PFSK-1 (cell line): Measurements from ENCODE around the gene FAM9C.

ENCODE experiments used
- FOXP2 ChIP-seq: optimal IDR thresholded peaks from 2 replicates; pipeline ENCODE3; 2011; ENCODE audit warnings: borderline replicate concordance, control low read depth, inconsistent platforms; ENCODE audit not compliant: insufficient read depth; ENCODE audit errors: extremely low read length, extremely low read depth
- POLR2AphosphoS5 ChIP-seq: IDR thresholded peaks from 2 replicates; pipeline ENCODE4 v1.6.1; 2012; ENCODE audit warnings: low read depth, mild to moderate bottlenecking, control low read depth, low read length, moderate library complexity
- REST ChIP-seq, 2 experiments: IDR thresholded peaks; 2 replicates each; pipeline versions ENCODE4 v1.6.1 to v1.8.0; 2011 to 2012; ENCODE audit warnings: low read depth in 2 of 2, low read length in 2 of 2, control low read depth in 1 of 2, inconsistent platforms in 1 of 2, mild to moderate bottlenecking in 1 of 2, moderate library complexity in 1 of 2; ENCODE audit not compliant: insufficient read depth in 1 of 2
- SIN3A ChIP-seq: IDR thresholded peaks from 2 replicates; pipeline ENCODE4 v1.6.1; 2012; ENCODE audit warnings: mild to moderate bottlenecking, low read length, moderate library complexity, borderline replicate concordance; ENCODE audit not compliant: insufficient read depth
- TAF1 ChIP-seq: IDR thresholded peaks from 2 replicates; pipeline ENCODE4 v1.6.1; 2012; ENCODE audit warnings: low read length, control low read depth, borderline replicate concordance; ENCODE audit not compliant: insufficient read depth

Gene FAM9C

GRCh38 chrX:13023567-13023966, 20.9 kb downstream of the FAM9C start:
- TF ChIP-seq FOXP2: no peak
- TF ChIP-seq POLR2AphosphoS5: no peak
- no peak for TF ChIP-seq TAF1
- no peak for TF ChIP-seq REST (IDR thresholded peaks at IDR 0.05; ENCODE audit: insufficient read depth in 1 of 2, low read depth in 2 of 2, low read length in 2 of 2)
- no peak for TF ChIP-seq SIN3A

- TF ChIP-seq SIN3A (no peak), POLR2AphosphoS5 (no peak), FOXP2 (no peak), REST (IDR thresholded peaks at IDR 0.05; ENCODE audit: insufficient read depth in 1 of 2, low read depth in 2 of 2, low read length in 2 of 2) (no peak), TAF1 (no peak)
Observed at GRCh38 chrX:13022926-13023325, 21.5 kb downstream of the FAM9C start.

- TF ChIP-seq FOXP2 (no peak), REST (IDR thresholded peaks at IDR 0.05; ENCODE audit: insufficient read depth in 1 of 2, low read depth in 2 of 2, low read length in 2 of 2) (no peak), POLR2AphosphoS5 (no peak), SIN3A (no peak), TAF1 (no peak)
Observed at GRCh38 chrX:13015536-13016236, 28.7 kb downstream of the FAM9C start.

GRCh38 chrX:13014111-13015096, 30.0 kb downstream of the FAM9C start:
- TF ChIP-seq SIN3A (no peak), FOXP2 (no peak), POLR2AphosphoS5 (no peak), REST (IDR thresholded peaks at IDR 0.05; ENCODE audit: insufficient read depth in 1 of 2, low read depth in 2 of 2, low read length in 2 of 2) (no peak), TAF1 (no peak)
